ENCODE data around the gene SYNE4. TPM values are rescaled to one million over a fixed set of nuclear protein-coding genes. Genes with fewer than 3 reads are reported as not detected.

SYNE4 gene
- total and polyA plus RNA-seq, 2 donors (not counting 1 experiment from before 2014, with no cell fraction given): 0.12 to 0.17 TPM

GRCh38 chr19:35990771-35991730, 17.6 kb downstream of the SYNE4 start:
- H3K27me3 ChIP-seq (ENCODE audit: control insufficient read depth, insufficient read depth, low read length): peaks cover 12% of the 10 kb centered on the region
- H3K9ac ChIP-seq (ENCODE audit: insufficient read depth, low read length): no peak overlapping the region
- H3K4me3 ChIP-seq (replicated peaks in 1 of 4; ENCODE audit: control extremely low read depth in 1 of 4, insufficient read depth in 1 of 4, low read depth in 3 of 4, low read length in 4 of 4): no peak overlapping the region
- H3K9me3 ChIP-seq (ENCODE audit: control insufficient read depth, insufficient read depth, low read depth, low read length): no peaks in the 10 kb centered on the region
- H4K20me1 ChIP-seq (ENCODE audit: control insufficient read depth, extremely low read depth, insufficient read depth, low read length): no peaks in the 10 kb centered on the region
- TF ChIP-seq CTCF (conservative IDR thresholded peaks at IDR 0.05 in 1 of 2, IDR thresholded peaks at IDR 0.05 in 1 of 2; ENCODE audit: low read depth in 1 of 2, low read length in 2 of 2) (no peak), EZH2 (IDR thresholded peaks at IDR 0.05; ENCODE audit: low read length, missing control alignments) (no peak)
- H3K27ac ChIP-seq (ENCODE audit: insufficient read depth, low read length): no peak overlapping the region
- DNase-seq (ENCODE audit: low read depth in 2 of 2): no peak
- no peaks in the 10 kb centered on the region for H3K4me1 ChIP-seq (ENCODE audit: control insufficient read depth, extremely low read depth, insufficient read depth, low read length)
- no peak overlapping the region for H3K4me2 ChIP-seq (ENCODE audit: extremely low read depth, insufficient read depth, low read length)
- H2AFZ ChIP-seq (ENCODE audit: low read length): no peak overlapping the region
- no peaks in the 10 kb centered on the region for H3K36me3 ChIP-seq (ENCODE audit: control insufficient read depth, insufficient read depth, low read length)
- peaks cover 6% of the 10 kb centered on the region for H3K79me2 ChIP-seq (ENCODE audit: control insufficient read depth, insufficient read depth, low read length)

DNA sequence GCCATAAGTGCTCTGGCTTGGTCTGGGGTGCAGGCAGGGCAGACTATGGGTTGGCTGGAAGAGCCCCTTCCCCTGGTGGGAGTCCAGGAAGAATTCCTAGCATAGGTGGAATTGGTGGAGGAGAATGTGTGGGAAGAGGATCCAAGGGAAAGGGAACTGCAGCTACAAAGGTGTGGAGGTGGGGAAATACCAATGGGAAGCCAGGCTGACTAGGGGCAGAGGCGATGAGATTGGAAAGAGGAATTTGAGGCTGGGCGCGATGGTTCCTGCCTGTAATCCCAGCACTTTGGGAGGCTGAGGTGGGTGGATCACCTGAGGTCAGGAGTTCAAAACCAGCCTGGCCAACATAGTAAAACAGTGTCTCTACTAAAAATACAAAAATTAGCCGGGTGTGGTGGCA, 18.5 kb downstream of the SYNE4 start:
- Histone ChIP-seq H3K9me3 (ENCODE audit: control insufficient read depth, insufficient read depth, low read depth, low read length) (no peaks in the 10 kb centered on the region), H3K79me2 (ENCODE audit: control insufficient read depth, insufficient read depth, low read length) (no peaks in the 10 kb centered on the region), H3K4me2 (ENCODE audit: extremely low read depth, insufficient read depth, low read length) (no peak overlapping the region), H3K27ac (ENCODE audit: insufficient read depth, low read length) (no peak overlapping the region), H3K27me3 (ENCODE audit: control insufficient read depth, insufficient read depth, low read length) (peaks cover 14% of the 10 kb centered on the region), H4K20me1 (ENCODE audit: control insufficient read depth, extremely low read depth, insufficient read depth, low read length) (no peaks in the 10 kb centered on the region), H3K36me3 (ENCODE audit: control insufficient read depth, insufficient read depth, low read length) (no peaks in the 10 kb centered on the region), H3K4me3 (replicated peaks in 1 of 4; ENCODE audit: control extremely low read depth in 1 of 4, insufficient read depth in 1 of 4, low read depth in 3 of 4, low read length in 4 of 4) (no peak overlapping the region), H2AFZ (ENCODE audit: low read length) (no peak overlapping the region), H3K4me1 (ENCODE audit: control insufficient read depth, extremely low read depth, insufficient read depth, low read length) (no peaks in the 10 kb centered on the region), H3K9ac (ENCODE audit: insufficient read depth, low read length) (no peak overlapping the region)
- TF ChIP-seq CTCF (conservative IDR thresholded peaks at IDR 0.05 in 1 of 2, IDR thresholded peaks at IDR 0.05 in 1 of 2; ENCODE audit: low read depth in 1 of 2, low read length in 2 of 2) (no peak), EZH2 (IDR thresholded peaks at IDR 0.05; ENCODE audit: low read length, missing control alignments) (no peak)
- DNase-seq (ENCODE audit: low read depth in 2 of 2): no peak

GRCh38 chr19:35988824-35989223, 19.8 kb downstream of the SYNE4 start:
- Histone ChIP-seq H3K4me3 (replicated peaks in 1 of 4; ENCODE audit: control extremely low read depth in 1 of 4, insufficient read depth in 1 of 4, low read depth in 3 of 4, low read length in 4 of 4) (no peak overlapping the region), H3K36me3 (ENCODE audit: control insufficient read depth, insufficient read depth, low read length) (no peaks in the 10 kb centered on the region), H2AFZ (ENCODE audit: low read length) (no peak overlapping the region), H3K9ac (ENCODE audit: insufficient read depth, low read length) (no peak overlapping the region), H3K4me1 (ENCODE audit: control insufficient read depth, extremely low read depth, insufficient read depth, low read length) (no peaks in the 10 kb centered on the region), H3K27me3 (ENCODE audit: control insufficient read depth, insufficient read depth, low read length) (peaks cover 14% of the 10 kb centered on the region), H3K27ac (ENCODE audit: insufficient read depth, low read length) (no peak overlapping the region), H4K20me1 (ENCODE audit: control insufficient read depth, extremely low read depth, insufficient read depth, low read length) (no peaks in the 10 kb centered on the region), H3K4me2 (ENCODE audit: extremely low read depth, insufficient read depth, low read length) (no peak overlapping the region), H3K79me2 (ENCODE audit: control insufficient read depth, insufficient read depth, low read length) (no peaks in the 10 kb centered on the region), H3K9me3 (ENCODE audit: control insufficient read depth, insufficient read depth, low read depth, low read length) (no peaks in the 10 kb centered on the region)
- no peak for TF ChIP-seq EZH2 (IDR thresholded peaks at IDR 0.05; ENCODE audit: low read length, missing control alignments)
- no peak for TF ChIP-seq CTCF (conservative IDR thresholded peaks at IDR 0.05 in 1 of 2, IDR thresholded peaks at IDR 0.05 in 1 of 2; ENCODE audit: low read depth in 1 of 2, low read length in 2 of 2)
- DNase-seq (ENCODE audit: low read depth in 2 of 2): no peak

Data from fibroblast of lung (primary cell).